Spleen (tissue), 11 donors: ENCODE data around the gene GALNT17. TPM values are rescaled to one million over a fixed set of nuclear protein-coding genes. Genes with fewer than 3 reads are reported as not detected.

Experiments used
- DNase-seq: peaks from one replicate; pipeline ENCODE4 v3.0.0-alpha.2; 2020
- H3K27ac ChIP-seq, 8 donors: fragments of 200-600 bp; sonication (generic) in 7 of 8; 1 replicate in 4 of 8; 2 replicates in 4 of 8; pipeline versions ENCODE4 v1.5.0 to v1.8.0; 2016 to 2021; ENCODE audit warnings: inconsistent platforms in 4 of 8, mild to moderate bottlenecking in 4 of 8, moderate library complexity in 1 of 8
- H3K27me3 ChIP-seq, 7 donors: fragments of 200-600 bp; sonication (generic) in 6 of 7; replicated peaks in 1 of 7; 1 replicate in 4 of 7; 2 replicates in 3 of 7; pipeline versions ENCODE4 v1.5.0 to v1.8.0; 2016 to 2021; ENCODE audit warnings: inconsistent platforms in 3 of 7, mild to moderate bottlenecking in 1 of 7
- H3K36me3 ChIP-seq, 6 donors: fragments of 200-600 bp; sonication (generic) in 5 of 6; 1 replicate in 4 of 6; 2 replicates in 2 of 6; pipeline versions ENCODE4 v1.5.0 to v1.8.0; 2016 to 2021; ENCODE audit warnings: inconsistent platforms in 2 of 6
- H3K4me1 ChIP-seq, 6 donors: fragments of 200-600 bp; sonication (generic) in 5 of 6; 1 replicate in 3 of 6; 2 replicates in 3 of 6; pipeline versions ENCODE4 v1.5.0 to v1.8.0; 2016 to 2021; ENCODE audit warnings: inconsistent platforms in 3 of 6
- H3K4me3 ChIP-seq, 8 donors: fragments of 200-600 bp; sonication (generic) in 7 of 8; 1 replicate in 4 of 8; 2 replicates in 4 of 8; pipeline versions ENCODE4 v1.5.0 to v1.8.0; 2016 to 2021; ENCODE audit warnings: inconsistent platforms in 4 of 8, mild to moderate bottlenecking in 4 of 8, moderate library complexity in 2 of 8
- H3K9me3 ChIP-seq, 8 donors: fragments of 200-600 bp; sonication (generic) in 7 of 8; 1 replicate in 4 of 8; 2 replicates in 4 of 8; pipeline versions ENCODE4 v1.5.0 to v1.8.0; 2016 to 2021; ENCODE audit warnings: inconsistent platforms in 4 of 8
- POLR2A ChIP-seq, 3 donors: fragments of 450-650 bp; IDR thresholded peaks; one replicate each; pipeline ENCODE4 v1.5.1; 2017; ENCODE audit warnings: antibody characterized with exemption in 3 of 3, mild to moderate bottlenecking in 1 of 3
- POLR2AphosphoS5 ChIP-seq, 3 donors: sonication (generic); formaldehyde crosslinking; IDR thresholded peaks; one replicate each; pipeline ENCODE4 v1.5.1; 2017; ENCODE audit warnings: antibody characterized with exemption in 3 of 3
- WGBS, 5 donors: extraction: QIAGEN DNeasy Blood & Tissue Kit in 3 of 5; methylation state at CpG; one replicate each; pipeline versions ENCODE4 v1.1.5 to v1.1.7; 2013 to 2018; 5-methylcytosine and 5-hydroxymethylcytosine counted together
- intact Hi-C: fragments of 100-400 bp; cut with DNase I; formaldehyde crosslinking; loops from one replicate; pipeline ENCODE4 v1.15.0; 2023; ENCODE audit warnings: low total_unique reads
- polyA plus RNA-seq, 3 donors: library from polyadenylated mRNA; stranded (reverse); fragments of 200-250 nt; gene quantifications; one replicate each; pipeline ENCODE4 v1.2.1, GENCODE V29; 2013
- total RNA-seq, 7 donors: library from RNA; depleted of rRNA in 3 of 7; stranded (reverse); fragments of >200 nt in 3 of 7; fragmentation: NEBNext Ultra II Directional in 4 of 7; extraction: Animal tissue kit (Norgen Biotek cat#: 25700) in 4 of 7; gene quantifications; one replicate each; pipeline versions ENCODE4 v1.1.0 to v1.2.1, GENCODE V29; 2016 to 2021
- TF ChIP-seq, protein P1 (sequence below), 11 experiments: fragments of 200-600 bp in 7 of 11; fragments of 450-650 bp in 4 of 11; sonication (generic) in 4 of 11; IDR thresholded peaks in 8 of 11; conservative IDR thresholded peaks in 3 of 11; 1 replicate in 7 of 11; 2 replicates in 4 of 11; pipeline versions ENCODE4 v1.4.0 to v1.8.0; 2016 to 2021; ENCODE audit warnings: antibody characterized with exemption in 11 of 11, inconsistent platforms in 4 of 11, mild to moderate bottlenecking in 1 of 11
- donor health status: healthy with polysubstance abuse.
- donor health status: DM: no; HTN: no; CAD: no; lungs with moderate emphysema.
- donor health status: DM: no; HTN: no; CAD: no.
- donor health status: Bipolar disorder and iron deficiency.
- donor health status: healthy.
- donor health status: DM: no; HTN: no; CAD: no.
- donor health status: DM: yes; HTN: yes; CAD: no.

GALNT17 gene
- total and polyA plus RNA-seq, 10 donors = 0.39 to 10.8 (median 3.1) TPM

- TF ChIP-seq, protein P1, sequence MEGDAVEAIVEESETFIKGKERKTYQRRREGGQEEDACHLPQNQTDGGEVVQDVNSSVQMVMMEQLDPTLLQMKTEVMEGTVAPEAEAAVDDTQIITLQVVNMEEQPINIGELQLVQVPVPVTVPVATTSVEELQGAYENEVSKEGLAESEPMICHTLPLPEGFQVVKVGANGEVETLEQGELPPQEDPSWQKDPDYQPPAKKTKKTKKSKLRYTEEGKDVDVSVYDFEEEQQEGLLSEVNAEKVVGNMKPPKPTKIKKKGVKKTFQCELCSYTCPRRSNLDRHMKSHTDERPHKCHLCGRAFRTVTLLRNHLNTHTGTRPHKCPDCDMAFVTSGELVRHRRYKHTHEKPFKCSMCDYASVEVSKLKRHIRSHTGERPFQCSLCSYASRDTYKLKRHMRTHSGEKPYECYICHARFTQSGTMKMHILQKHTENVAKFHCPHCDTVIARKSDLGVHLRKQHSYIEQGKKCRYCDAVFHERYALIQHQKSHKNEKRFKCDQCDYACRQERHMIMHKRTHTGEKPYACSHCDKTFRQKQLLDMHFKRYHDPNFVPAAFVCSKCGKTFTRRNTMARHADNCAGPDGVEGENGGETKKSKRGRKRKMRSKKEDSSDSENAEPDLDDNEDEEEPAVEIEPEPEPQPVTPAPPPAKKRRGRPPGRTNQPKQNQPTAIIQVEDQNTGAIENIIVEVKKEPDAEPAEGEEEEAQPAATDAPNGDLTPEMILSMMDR (IDR thresholded peaks at IDR 0.05 in 8 of 11, conservative IDR thresholded peaks at IDR 0.05 in 3 of 11) = no peak
- no peak for TF ChIP-seq POLR2A (IDR thresholded peaks at IDR 0.05)
- TF ChIP-seq POLR2AphosphoS5 (IDR thresholded peaks at IDR 0.05) = no peak
- DNase-seq = no peak
- H3K27me3 ChIP-seq = no peaks in the 10 kb centered on the region
- peaks cover 0 to 27% (median 0%) of the 10 kb centered on the region in 8 donors for H3K9me3 ChIP-seq
- no peaks in the 10 kb centered on the region for H3K36me3 ChIP-seq
- no peak overlapping the region for H3K27ac ChIP-seq
- no peak overlapping the region for H3K4me3 ChIP-seq
- WGBS, 5 donors = 58 to 68% (median 67%) methylated on average over 5 of the region's 5 CpGs
- no peaks in the 10 kb centered on the region for H3K4me1 ChIP-seq
- intact Hi-C loops = no loop called here
Measured at GRCh38 chr7:71466448-71467145, 334.7 kb downstream of the GALNT17 start.

GRCh38 chr7:71470326-71470725 is 338.4 kb downstream of the GALNT17 start:
- whole genome bisulfite sequencing, 5 donors = 66 to 88% (median 77%) methylated on average over 6 of the region's 6 CpGs
- intact Hi-C loops = no loop called here
- no peak for DNase-seq
- Histone ChIP-seq H3K27ac (no peak overlapping the region), H3K9me3 (peaks cover 0 to 22% (median 13%) of the 10 kb centered on the region in 8 donors), H3K4me1 (no peaks in the 10 kb centered on the region), H3K36me3 (no peaks in the 10 kb centered on the region), H3K27me3 (no peaks in the 10 kb centered on the region), H3K4me3 (no peak overlapping the region)
- TF ChIP-seq POLR2A (IDR thresholded peaks at IDR 0.05) (no peak), POLR2AphosphoS5 (IDR thresholded peaks at IDR 0.05) (no peak)
- TF ChIP-seq, protein P1 (IDR thresholded peaks at IDR 0.05 in 8 of 11, conservative IDR thresholded peaks at IDR 0.05 in 3 of 11) = no peak

DNA sequence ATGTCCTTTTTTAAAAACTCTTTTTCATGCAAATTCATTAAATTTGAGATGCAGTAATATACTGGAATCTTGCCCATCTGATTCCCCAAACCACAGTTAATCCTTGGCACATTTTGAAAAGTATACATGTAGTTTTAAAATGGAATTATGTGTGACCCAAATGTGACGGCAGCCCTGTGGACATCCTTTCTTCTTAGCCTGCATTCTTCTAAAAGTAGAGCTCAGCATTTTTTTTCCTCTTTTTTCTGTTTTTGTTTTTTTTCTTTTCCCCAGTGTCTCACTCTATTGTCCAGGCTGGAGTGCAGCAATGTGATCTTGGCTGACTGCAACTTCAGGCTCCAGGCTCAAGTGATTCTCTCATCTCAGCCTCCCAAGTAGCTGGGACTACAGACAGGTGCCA is 338.9 kb downstream of the GALNT17 start:
- intact Hi-C loops = no loop called here
- Histone ChIP-seq H3K4me3 (no peak overlapping the region), H3K27ac (no peak overlapping the region), H3K4me1 (no peaks in the 10 kb centered on the region), H3K36me3 (no peaks in the 10 kb centered on the region), H3K9me3 (peaks cover 0 to 27% (median 15%) of the 10 kb centered on the region in 8 donors), H3K27me3 (no peaks in the 10 kb centered on the region)
- no peak for DNase-seq
- TF ChIP-seq POLR2A (IDR thresholded peaks at IDR 0.05) = no peak
- TF ChIP-seq, protein P1 (IDR thresholded peaks at IDR 0.05 in 8 of 11, conservative IDR thresholded peaks at IDR 0.05 in 3 of 11) = no peak
- 75 to 97% (median 83%) methylated on average over 1 of the region's 1 CpG for WGBS, 5 donors

DNA sequence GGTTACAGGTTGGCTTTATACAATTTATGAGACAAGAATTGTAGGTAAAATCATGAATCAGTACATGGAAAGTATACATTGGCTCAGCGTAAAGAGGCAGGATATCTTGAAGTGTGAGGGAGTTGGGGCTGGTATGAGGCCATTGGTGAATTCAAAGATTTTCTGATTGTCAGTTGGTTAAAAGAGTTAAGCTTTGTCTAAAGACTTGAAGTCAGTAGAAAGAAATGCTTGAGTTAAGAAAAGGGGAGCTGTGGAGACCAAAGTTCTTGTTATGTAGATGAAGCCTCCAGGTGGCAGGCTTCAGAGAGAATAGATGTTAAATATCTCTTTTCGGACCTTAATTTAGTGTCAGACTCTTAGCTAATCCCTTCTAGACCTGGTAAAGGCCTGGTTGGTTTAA is 341.0 kb downstream of the GALNT17 start:
- Histone ChIP-seq H3K4me3 (no peak overlapping the region), H3K9me3 (peaks cover 0 to 39% (median 13%) of the 10 kb centered on the region in 8 donors), H3K27me3 (no peaks in the 10 kb centered on the region), H3K36me3 (no peaks in the 10 kb centered on the region), H3K27ac (no peak overlapping the region), H3K4me1 (no peaks in the 10 kb centered on the region)
- WGBS, 5 donors = 80 to 89% (median 86%) methylated on average over 2 of the region's 2 CpGs
- intact Hi-C loops = no loop called here
- no peak for TF ChIP-seq POLR2AphosphoS5 (IDR thresholded peaks at IDR 0.05)
- no peak for TF ChIP-seq POLR2A (IDR thresholded peaks at IDR 0.05)
- TF ChIP-seq, protein P1 (IDR thresholded peaks at IDR 0.05 in 8 of 11, conservative IDR thresholded peaks at IDR 0.05 in 3 of 11) = no peak
- DNase-seq = no peak
